Keratinocyte (primary cell): Measurements from ENCODE around the gene NEBL. TPM values are rescaled to one million over a fixed set of nuclear protein-coding genes. Genes with fewer than 3 reads are reported as not detected.

Experiments
- DNase-seq: peaks from one replicate; pipeline ENCODE4 v3.0.0-alpha.2; 2011; ENCODE audit warnings: low read depth, missing footprints, low spot score
- FAIRE-seq: peaks from 2 replicates; lab custom pipeline; 2011; peaks lifted over from hg19 to GRCh38; lab: Jason Lieb, UNC
- H2AFZ ChIP-seq: 2 replicates; pipeline ENCODE4 v1.6.0; 2012; ENCODE audit warnings: low read length, control low read depth, inconsistent platforms; ENCODE audit not compliant: control insufficient read depth
- H3K27ac ChIP-seq: 2 replicates; pipeline ENCODE4 v1.5.1; 2011; ENCODE audit warnings: low read length; ENCODE audit not compliant: control insufficient read depth, insufficient read depth
- H3K27me3 ChIP-seq: 3 replicates; pipeline ENCODE4 v1.6.0; 2011; ENCODE audit warnings: low read length; ENCODE audit not compliant: control insufficient read depth, insufficient read depth; ENCODE audit errors: extremely low read depth
- H3K36me3 ChIP-seq, 2 experiments: 2 replicates in 1 of 2; 3 replicates in 1 of 2; pipeline ENCODE4 v1.5.1; 2011; ENCODE audit warnings: low read length in 2 of 2, mild to moderate bottlenecking in 1 of 2; ENCODE audit not compliant: control insufficient read depth in 2 of 2, insufficient read depth in 2 of 2; ENCODE audit errors: extremely low read depth in 1 of 2
- H3K4me1 ChIP-seq: 3 replicates; pipeline ENCODE4 v1.5.1; 2011; ENCODE audit warnings: low read length; ENCODE audit not compliant: control insufficient read depth, insufficient read depth; ENCODE audit errors: extremely low read depth
- H3K4me2 ChIP-seq: 3 replicates; pipeline ENCODE4 v1.6.0; 2011; ENCODE audit warnings: low read depth, low read length; ENCODE audit not compliant: control insufficient read depth, insufficient read depth; ENCODE audit errors: extremely low read depth
- H3K4me3 ChIP-seq, 3 experiments: fragments of 200-600 bp in 1 of 3; sonication (generic) in 1 of 3; 2 replicates in 2 of 3; 3 replicates in 1 of 3; pipeline ENCODE4 v1.5.1; 2011 to 2016; ENCODE audit warnings: low read length in 3 of 3, mild to moderate bottlenecking in 3 of 3, control low read depth in 2 of 3, inconsistent platforms in 1 of 3, low read depth in 1 of 3, mixed read lengths in 1 of 3, mixed run types in 1 of 3, moderate library complexity in 1 of 3; ENCODE audit not compliant: control insufficient read depth in 2 of 3, insufficient read depth in 2 of 3; ENCODE audit errors: extremely low read depth in 1 of 3
- H3K79me2 ChIP-seq: 2 replicates; pipeline ENCODE4 v1.6.0; 2012; ENCODE audit warnings: low read length; ENCODE audit not compliant: control insufficient read depth, insufficient read depth
- H3K9ac ChIP-seq: 3 replicates; pipeline ENCODE4 v1.6.0; 2011; ENCODE audit warnings: low read length; ENCODE audit not compliant: control insufficient read depth, insufficient read depth; ENCODE audit errors: extremely low read depth
- H3K9me1 ChIP-seq: 3 replicates; pipeline ENCODE4 v1.6.0; 2011; ENCODE audit warnings: low read length; ENCODE audit not compliant: control insufficient read depth, insufficient read depth; ENCODE audit errors: extremely low read depth
- H3K9me3 ChIP-seq: 2 replicates; pipeline ENCODE4 v1.5.1; 2012; ENCODE audit warnings: low read depth, low read length; ENCODE audit not compliant: control insufficient read depth
- H4K20me1 ChIP-seq: 3 replicates; pipeline ENCODE4 v1.6.0; 2011; ENCODE audit warnings: low read length; ENCODE audit not compliant: control insufficient read depth, insufficient read depth; ENCODE audit errors: extremely low read depth
- EZH2 ChIP-seq: IDR thresholded peaks from one replicate; pipeline ENCODE4 v1.6.1; 2012; ENCODE audit warnings: inconsistent platforms, mild to moderate bottlenecking, low read length, moderate library complexity
- dilution Hi-C: fragments of 300-500 bp; cut with MboI; formaldehyde crosslinking; loops from one replicate; pipeline ENCODE4 v1.7.0; 2020; ENCODE audit warnings: low sequenced_read_pairs; ENCODE audit not compliant: extremely low pct_ligation_motif_present
- polyA plus RNA-seq, 5 experiments: library from polyadenylated mRNA; depleted of rRNA in 3 of 5; stranded (reverse) in 3 of 5; stranded (forward) in 1 of 5; unstranded in 1 of 5; fragments of >200 nt; gene quantifications; 1 replicate in 1 of 5; 2 replicates in 3 of 5; 3 replicates in 1 of 5; pipeline versions ENCODE4 v1.2.1 to v1.2.3, GENCODE V29; 2011 to 2012; ENCODE audit warnings: missing spikeins in 2 of 5, low read depth in 1 of 5, low replicate concordance in 1 of 5
- TF ChIP-seq, protein P1 (sequence below), 3 experiments: IDR thresholded peaks in 1 of 3; conservative IDR thresholded peaks in 1 of 3; optimal IDR thresholded peaks in 1 of 3; 2 replicates in 2 of 3; 3 replicates in 1 of 3; pipeline versions ENCODE3 to v1.5.1; 2011; ENCODE audit warnings: low read length in 3 of 3, mild to moderate bottlenecking in 3 of 3, moderate library complexity in 2 of 3, control low read depth in 1 of 3, inconsistent platforms in 1 of 3; ENCODE audit not compliant: insufficient read depth in 2 of 3; ENCODE audit errors: extremely low read depth in 1 of 3

NEBL gene
- polyA plus RNA-seq, 1 donor (not counting 4 experiments of a cell fraction or from before 2014, with no cell fraction given): 4.5 TPM

DNA sequence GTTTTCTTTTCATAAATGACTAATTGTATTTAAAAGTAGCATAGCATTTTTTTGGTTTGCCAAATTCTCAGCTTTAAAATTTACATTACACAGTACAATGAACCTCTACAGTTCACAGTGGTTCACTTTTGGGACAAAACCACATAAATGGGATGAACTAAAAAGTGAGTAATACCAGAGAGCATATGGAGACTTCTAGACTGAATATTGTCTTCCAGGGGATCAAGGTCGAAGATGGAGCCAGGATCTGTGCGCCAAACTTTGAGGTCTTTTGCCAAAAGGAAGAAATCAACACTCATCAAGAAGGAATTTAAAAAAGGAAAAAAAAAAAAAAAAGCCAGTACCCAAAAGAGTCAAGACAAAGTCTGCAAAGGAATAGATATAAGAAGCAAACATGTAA is 87.5 kb downstream of the NEBL start:
- FAIRE-seq: no peak
- Histone ChIP-seq H3K9ac (no peak overlapping the region), H3K27ac (no peak overlapping the region), H3K4me3 (no peak overlapping the region), H3K9me3 (no peaks in the 10 kb centered on the region), H3K9me1 (no peaks in the 10 kb centered on the region), H3K79me2 (no peaks in the 10 kb centered on the region), H3K27me3 (no peaks in the 10 kb centered on the region), H3K36me3 (no peaks in the 10 kb centered on the region), H3K4me2 (no peak overlapping the region), H4K20me1 (no peaks in the 10 kb centered on the region), H3K4me1 (peaks cover 12% of the 10 kb centered on the region), H2AFZ (no peak overlapping the region)
- dilution Hi-C loops: no loop called here
- no peak for TF ChIP-seq EZH2
- TF ChIP-seq, protein P1, sequence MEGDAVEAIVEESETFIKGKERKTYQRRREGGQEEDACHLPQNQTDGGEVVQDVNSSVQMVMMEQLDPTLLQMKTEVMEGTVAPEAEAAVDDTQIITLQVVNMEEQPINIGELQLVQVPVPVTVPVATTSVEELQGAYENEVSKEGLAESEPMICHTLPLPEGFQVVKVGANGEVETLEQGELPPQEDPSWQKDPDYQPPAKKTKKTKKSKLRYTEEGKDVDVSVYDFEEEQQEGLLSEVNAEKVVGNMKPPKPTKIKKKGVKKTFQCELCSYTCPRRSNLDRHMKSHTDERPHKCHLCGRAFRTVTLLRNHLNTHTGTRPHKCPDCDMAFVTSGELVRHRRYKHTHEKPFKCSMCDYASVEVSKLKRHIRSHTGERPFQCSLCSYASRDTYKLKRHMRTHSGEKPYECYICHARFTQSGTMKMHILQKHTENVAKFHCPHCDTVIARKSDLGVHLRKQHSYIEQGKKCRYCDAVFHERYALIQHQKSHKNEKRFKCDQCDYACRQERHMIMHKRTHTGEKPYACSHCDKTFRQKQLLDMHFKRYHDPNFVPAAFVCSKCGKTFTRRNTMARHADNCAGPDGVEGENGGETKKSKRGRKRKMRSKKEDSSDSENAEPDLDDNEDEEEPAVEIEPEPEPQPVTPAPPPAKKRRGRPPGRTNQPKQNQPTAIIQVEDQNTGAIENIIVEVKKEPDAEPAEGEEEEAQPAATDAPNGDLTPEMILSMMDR (optimal IDR thresholded peaks at IDR 0.05 in 1 of 3, IDR thresholded peaks at IDR 0.05 in 1 of 3, conservative IDR thresholded peaks at IDR 0.05 in 1 of 3; ENCODE audit: extremely low read depth in 1 of 3, insufficient read depth in 2 of 3, low read length in 3 of 3): no peak
- no peak for DNase-seq

DNA sequence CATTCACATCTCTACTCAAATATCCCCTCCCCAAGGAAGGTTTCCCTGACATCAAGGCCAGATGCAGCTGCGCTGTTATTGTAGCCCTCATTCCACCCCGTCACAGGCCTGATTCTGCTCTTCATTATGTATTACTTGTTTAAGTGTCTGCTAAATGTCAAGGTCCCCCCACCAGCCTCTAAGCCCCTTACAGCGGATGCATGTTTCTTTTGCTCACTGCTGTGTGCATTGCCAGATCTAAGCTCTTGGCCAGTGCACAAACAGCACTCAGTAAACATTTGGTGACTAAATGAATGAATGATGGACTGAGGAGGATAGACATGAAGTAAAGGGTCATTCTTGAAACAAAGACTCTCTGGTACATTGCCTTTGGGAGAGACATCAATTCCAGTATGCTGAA is 90.6 kb downstream of the NEBL start:
- no peaks in the 10 kb centered on the region for H3K79me2 ChIP-seq
- DNase-seq: no peak
- dilution Hi-C loops: no loop called here

More for the DNA sequence above, 90.6 kb downstream of the NEBL start:
- H3K27ac ChIP-seq: no peak overlapping the region
- H3K4me1 ChIP-seq: peaks cover 12% of the 10 kb centered on the region
- no peak overlapping the region for H2AFZ ChIP-seq
- no peaks in the 10 kb centered on the region for H3K27me3 ChIP-seq
- no peaks in the 10 kb centered on the region for H4K20me1 ChIP-seq
- H3K36me3 ChIP-seq: no peaks in the 10 kb centered on the region
- H3K9me1 ChIP-seq: no peaks in the 10 kb centered on the region
- H3K4me2 ChIP-seq: no peak overlapping the region
- no peak for TF ChIP-seq EZH2
- TF ChIP-seq, protein P1 (optimal IDR thresholded peaks at IDR 0.05 in 1 of 3, IDR thresholded peaks at IDR 0.05 in 1 of 3, conservative IDR thresholded peaks at IDR 0.05 in 1 of 3; ENCODE audit: extremely low read depth in 1 of 3, insufficient read depth in 2 of 3, low read length in 3 of 3): no peak
- no peak overlapping the region for H3K9ac ChIP-seq
- FAIRE-seq: no peak
- H3K9me3 ChIP-seq: no peaks in the 10 kb centered on the region
- H3K4me3 ChIP-seq: no peak overlapping the region
